GM12875 (cell line): Measurements from ENCODE around the gene PHPT1.
"Not testable (repeated sequence)": the region's sequence is repeated elsewhere in the genome, so short reads cannot be mapped to it uniquely, and the experiment has no call there.

ENCODE experiments used
- H3K4me3 ChIP-seq: one replicate; pipeline ENCODE4 v1.5.1; 2011; ENCODE audit warnings: low read depth, low read length, control low read depth
- TF ChIP-seq, protein P1 (sequence below): IDR thresholded peaks from 2 replicates; pipeline ENCODE4 v1.5.1; 2011; ENCODE audit warnings: low read depth, mild to moderate bottlenecking, control low read depth, inconsistent platforms, low read length, moderate library complexity, borderline replicate concordance; ENCODE audit not compliant: insufficient read depth

PHPT1 gene

GRCh38 chr9:136863623-136864273 lies 14.5 kb downstream of the PHPT1 start:
- TF ChIP-seq, protein P1, sequence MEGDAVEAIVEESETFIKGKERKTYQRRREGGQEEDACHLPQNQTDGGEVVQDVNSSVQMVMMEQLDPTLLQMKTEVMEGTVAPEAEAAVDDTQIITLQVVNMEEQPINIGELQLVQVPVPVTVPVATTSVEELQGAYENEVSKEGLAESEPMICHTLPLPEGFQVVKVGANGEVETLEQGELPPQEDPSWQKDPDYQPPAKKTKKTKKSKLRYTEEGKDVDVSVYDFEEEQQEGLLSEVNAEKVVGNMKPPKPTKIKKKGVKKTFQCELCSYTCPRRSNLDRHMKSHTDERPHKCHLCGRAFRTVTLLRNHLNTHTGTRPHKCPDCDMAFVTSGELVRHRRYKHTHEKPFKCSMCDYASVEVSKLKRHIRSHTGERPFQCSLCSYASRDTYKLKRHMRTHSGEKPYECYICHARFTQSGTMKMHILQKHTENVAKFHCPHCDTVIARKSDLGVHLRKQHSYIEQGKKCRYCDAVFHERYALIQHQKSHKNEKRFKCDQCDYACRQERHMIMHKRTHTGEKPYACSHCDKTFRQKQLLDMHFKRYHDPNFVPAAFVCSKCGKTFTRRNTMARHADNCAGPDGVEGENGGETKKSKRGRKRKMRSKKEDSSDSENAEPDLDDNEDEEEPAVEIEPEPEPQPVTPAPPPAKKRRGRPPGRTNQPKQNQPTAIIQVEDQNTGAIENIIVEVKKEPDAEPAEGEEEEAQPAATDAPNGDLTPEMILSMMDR = no peak
- no peak overlapping the region for H3K4me3 ChIP-seq

GRCh38 chr9:136865041-136865767 lies 16.0 kb downstream of the PHPT1 start:
- H3K4me3 ChIP-seq = peak overlapping the region; percentile 82
- TF ChIP-seq, protein P1 = no peak

- TF ChIP-seq, protein P1 = no peak
These were observed 16.5 kb downstream of the PHPT1 start for GRCh38 chr9:136865768-136866103.

DNA sequence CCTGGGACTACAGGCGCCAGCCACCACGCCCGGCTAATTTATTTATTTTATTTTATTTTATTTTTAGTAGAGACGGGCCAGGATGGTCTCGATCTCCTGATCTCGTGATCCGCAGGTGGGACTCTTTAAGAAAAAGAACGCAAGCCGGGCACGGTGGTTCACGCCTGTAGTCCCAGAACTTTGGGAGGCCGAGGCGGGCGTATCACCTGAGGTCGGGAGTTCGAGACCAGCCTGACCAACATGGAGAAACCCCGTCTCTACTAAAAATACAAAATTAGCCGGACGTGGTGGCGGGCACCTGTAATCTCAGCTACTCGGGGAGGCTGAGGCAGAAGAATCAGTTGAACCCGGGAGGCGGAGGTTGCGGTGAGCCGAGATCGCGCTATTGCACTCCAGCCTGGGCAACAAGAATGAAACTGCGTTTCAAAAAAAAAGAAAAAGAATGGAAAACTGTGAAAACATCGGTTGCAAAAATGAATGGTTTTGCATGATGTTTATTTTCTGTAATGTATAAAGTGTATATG lies 17.8 kb downstream of the PHPT1 start:
- peak overlapping the region; percentile 82 for H3K4me3 ChIP-seq

More at GRCh38 chr9:136865768-136866103, 16.5 kb downstream of the PHPT1 start:
- H3K4me3 ChIP-seq = peak overlapping the region; percentile 82

- TF ChIP-seq, protein P1 = no peak
- H3K4me3 ChIP-seq = no peak overlapping the region
These were observed 18.3 kb downstream of the PHPT1 start for GRCh38 chr9:136867480-136867879.

DNA sequence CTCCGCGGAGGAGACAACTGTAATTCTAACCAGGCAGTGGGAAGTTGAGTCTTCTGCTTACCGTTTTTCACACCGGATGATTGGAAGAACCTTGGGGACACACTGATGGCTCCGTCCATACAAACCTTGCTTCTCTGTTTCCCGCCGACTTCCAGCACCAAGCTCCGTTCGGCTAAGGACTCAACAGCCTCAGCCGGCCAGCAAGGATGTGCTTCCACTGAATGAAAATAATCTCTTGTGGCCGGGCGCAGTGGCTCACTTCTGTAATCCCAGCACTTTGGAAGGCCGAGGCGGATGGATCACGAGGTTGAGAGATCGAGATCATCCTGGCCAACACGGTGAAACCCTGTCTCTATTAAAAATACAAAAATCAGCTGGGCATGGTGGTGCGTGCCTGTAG lies 18.7 kb downstream of the PHPT1 start:
- TF ChIP-seq, protein P1 = no peak
- no peak overlapping the region for H3K4me3 ChIP-seq

DNA sequence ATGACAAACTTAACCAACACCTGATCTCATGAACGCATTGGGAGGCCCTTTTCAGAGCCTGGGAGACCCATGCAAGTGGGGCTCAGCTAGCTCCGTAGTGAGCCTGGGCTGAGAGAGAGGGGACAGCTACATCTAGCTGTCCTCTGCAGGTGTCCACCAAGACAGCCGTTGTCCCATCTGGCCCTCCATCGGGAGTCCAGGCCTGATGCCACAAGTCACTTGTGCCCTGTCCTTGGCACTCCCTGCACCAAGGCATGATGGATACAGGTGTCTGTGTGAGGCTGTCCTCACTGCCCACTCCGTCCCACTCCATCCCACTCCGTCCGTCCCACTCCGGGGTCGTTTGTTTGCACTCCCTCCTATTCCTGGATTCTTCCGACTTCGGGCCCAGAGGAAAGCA lies 19.4 kb downstream of the PHPT1 start:
- H3K4me3 ChIP-seq = no peak overlapping the region
- TF ChIP-seq, protein P1 = no peak

GRCh38 chr9:136869611-136870010 lies 20.4 kb downstream of the PHPT1 start:
- H3K4me3 ChIP-seq = not testable (repeated sequence)
